ENCODE data around the gene P2RX4.
"Not testable (repeated sequence)": the region's sequence is repeated elsewhere in the genome, so short reads cannot be mapped to it uniquely, and the experiment has no call there.

The P2RX4 gene

DNA sequence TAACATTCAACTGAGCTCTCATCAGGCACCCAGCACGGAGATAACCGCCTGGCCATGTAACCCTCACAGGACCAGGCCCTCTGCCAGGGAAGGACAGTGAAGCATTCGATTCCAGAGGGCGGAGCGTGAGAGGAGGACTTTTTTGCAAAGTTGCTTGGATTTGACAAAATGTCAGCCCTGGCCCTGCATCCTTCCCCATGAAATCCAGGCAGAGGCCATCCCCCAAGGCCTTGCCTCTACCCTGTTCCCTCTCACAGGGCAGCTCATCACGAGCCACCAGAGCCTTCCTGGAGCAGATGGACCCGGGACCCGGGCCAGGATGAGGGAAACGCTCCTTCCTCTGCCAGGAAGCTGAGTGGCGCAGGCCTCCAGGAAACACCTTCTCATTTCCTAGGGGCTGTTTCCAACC lies 69.6 kb downstream of the P2RX4 start:
- TF ChIP-seq, protein P1, sequence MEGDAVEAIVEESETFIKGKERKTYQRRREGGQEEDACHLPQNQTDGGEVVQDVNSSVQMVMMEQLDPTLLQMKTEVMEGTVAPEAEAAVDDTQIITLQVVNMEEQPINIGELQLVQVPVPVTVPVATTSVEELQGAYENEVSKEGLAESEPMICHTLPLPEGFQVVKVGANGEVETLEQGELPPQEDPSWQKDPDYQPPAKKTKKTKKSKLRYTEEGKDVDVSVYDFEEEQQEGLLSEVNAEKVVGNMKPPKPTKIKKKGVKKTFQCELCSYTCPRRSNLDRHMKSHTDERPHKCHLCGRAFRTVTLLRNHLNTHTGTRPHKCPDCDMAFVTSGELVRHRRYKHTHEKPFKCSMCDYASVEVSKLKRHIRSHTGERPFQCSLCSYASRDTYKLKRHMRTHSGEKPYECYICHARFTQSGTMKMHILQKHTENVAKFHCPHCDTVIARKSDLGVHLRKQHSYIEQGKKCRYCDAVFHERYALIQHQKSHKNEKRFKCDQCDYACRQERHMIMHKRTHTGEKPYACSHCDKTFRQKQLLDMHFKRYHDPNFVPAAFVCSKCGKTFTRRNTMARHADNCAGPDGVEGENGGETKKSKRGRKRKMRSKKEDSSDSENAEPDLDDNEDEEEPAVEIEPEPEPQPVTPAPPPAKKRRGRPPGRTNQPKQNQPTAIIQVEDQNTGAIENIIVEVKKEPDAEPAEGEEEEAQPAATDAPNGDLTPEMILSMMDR (IDR thresholded peaks at IDR 0.05; ENCODE audit: control insufficient read depth, insufficient read depth, low read depth, low read length, missing control alignments) = no peak
- DNase-seq (ENCODE audit: low read depth) = no peak

DNA sequence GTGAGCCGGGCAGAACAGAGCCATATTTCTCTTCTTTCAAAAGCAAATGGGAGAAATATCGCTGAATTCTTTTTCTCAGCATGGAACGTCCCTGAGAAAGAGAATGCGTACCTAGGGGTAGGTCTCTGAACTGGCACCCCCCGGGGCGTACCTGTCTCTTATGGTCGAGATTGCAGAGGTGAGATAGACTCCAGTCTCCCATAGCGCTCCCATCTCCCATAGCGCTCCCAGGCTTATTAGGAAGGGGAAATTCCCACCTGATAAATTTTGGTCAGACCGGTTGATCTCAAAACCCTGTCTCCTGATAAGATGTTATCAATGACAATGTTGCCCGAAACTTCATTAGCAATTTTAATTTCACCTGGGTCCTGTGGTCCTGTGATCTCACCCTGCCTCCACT lies 70.6 kb downstream of the P2RX4 start:
- DNase-seq (ENCODE audit: low read depth) = not testable (repeated sequence)

More for the DNA sequence above, 69.6 kb downstream of the P2RX4 start:
- H3K4me3 ChIP-seq (ENCODE audit: control insufficient read depth, low read depth, low read length) = no peak overlapping the region

GRCh38 chr12:121281116-121281515 lies 71.2 kb downstream of the P2RX4 start:
- DNase-seq (ENCODE audit: low read depth); H3K4me3 ChIP-seq (ENCODE audit: control insufficient read depth, low read depth, low read length): not testable (repeated sequence)

More for the DNA sequence above, 70.6 kb downstream of the P2RX4 start:
- not testable (repeated sequence) for H3K4me3 ChIP-seq (ENCODE audit: control insufficient read depth, low read depth, low read length)

- DNase-seq (ENCODE audit: low read depth) = no peak
- TF ChIP-seq, protein P1 (IDR thresholded peaks at IDR 0.05; ENCODE audit: control insufficient read depth, insufficient read depth, low read depth, low read length, missing control alignments) = no peak
- H3K4me3 ChIP-seq (ENCODE audit: control insufficient read depth, low read depth, low read length) = no peak overlapping the region
Measured at GRCh38 chr12:121282072-121282742, 72.3 kb downstream of the P2RX4 start.

- not testable (repeated sequence) for H3K4me3 ChIP-seq (ENCODE audit: control insufficient read depth, low read depth, low read length); DNase-seq (ENCODE audit: low read depth)
Measured at GRCh38 chr12:121282910-121283309, 73.0 kb downstream of the P2RX4 start.

- no peak overlapping the region for H3K4me3 ChIP-seq (ENCODE audit: control insufficient read depth, low read depth, low read length)
- DNase-seq (ENCODE audit: low read depth) = no peak
- TF ChIP-seq, protein P1 (IDR thresholded peaks at IDR 0.05; ENCODE audit: control insufficient read depth, insufficient read depth, low read depth, low read length, missing control alignments) = no peak
Measured at GRCh38 chr12:121283388-121283787, 73.5 kb downstream of the P2RX4 start.
